HL-60/S4 (cell line): Measurements from ENCODE around the gene ADAM19.
"Not testable (repeated sequence)": the region's sequence is repeated elsewhere in the genome, so short reads cannot be mapped to it uniquely, and the experiment has no call there.

Source experiments
- in situ Hi-C: fragments of 300-500 bp; cut with MboI; formaldehyde crosslinking; loops from 2 replicates; pipeline ENCODE4 v1.14.3; 2022; ENCODE audit warnings: low sequenced_read_pairs

ADAM19 gene

GRCh38 chr5:157487358-157487757 lies 88.2 kb downstream of the ADAM19 start:
- in situ Hi-C loops: no loop called here

DNA sequence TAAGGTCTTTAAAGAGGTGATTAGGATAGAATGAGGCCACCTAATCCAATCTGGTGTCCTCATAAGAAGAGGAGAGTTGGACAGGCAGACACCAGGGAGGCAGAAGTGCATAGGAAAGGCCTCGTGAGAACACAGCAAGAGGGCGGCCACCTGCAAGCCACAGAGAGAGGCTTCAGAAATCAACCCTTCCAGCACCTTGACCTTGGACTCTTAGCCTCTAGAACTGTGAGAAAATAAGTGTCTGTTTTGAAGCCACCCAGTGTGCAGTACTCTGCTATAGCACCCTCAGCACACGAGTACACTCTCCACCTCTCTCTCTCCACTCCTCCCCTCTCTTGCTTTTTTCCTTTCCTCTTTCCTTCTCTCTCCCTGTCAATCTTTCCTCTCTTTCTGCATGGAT lies 88.7 kb downstream of the ADAM19 start:
- in situ Hi-C loops: no loop called here

DNA sequence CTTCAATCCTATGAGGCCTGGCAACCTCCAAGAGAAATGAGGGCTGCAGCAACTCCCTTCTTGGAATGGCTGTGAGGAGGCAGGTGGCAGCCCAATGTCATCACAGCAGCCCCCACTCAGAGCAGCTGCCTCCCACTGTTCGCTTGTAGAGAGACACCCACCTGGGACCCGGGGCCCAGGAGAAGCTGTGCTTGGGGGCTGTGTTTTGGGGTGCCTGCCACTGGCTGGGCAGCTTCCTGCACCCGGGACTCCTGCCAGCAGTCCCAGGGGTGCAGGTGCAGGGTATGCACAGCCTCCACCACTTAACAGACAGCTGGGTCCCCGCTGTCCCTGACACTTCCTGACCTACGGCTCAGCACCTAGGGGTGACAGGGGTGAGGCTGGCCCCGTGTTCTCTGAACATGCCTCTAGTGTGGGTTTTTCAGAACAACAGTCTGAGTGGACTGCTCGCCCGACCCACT lies 89.3 kb downstream of the ADAM19 start:
- in situ Hi-C loops: no loop called here

DNA sequence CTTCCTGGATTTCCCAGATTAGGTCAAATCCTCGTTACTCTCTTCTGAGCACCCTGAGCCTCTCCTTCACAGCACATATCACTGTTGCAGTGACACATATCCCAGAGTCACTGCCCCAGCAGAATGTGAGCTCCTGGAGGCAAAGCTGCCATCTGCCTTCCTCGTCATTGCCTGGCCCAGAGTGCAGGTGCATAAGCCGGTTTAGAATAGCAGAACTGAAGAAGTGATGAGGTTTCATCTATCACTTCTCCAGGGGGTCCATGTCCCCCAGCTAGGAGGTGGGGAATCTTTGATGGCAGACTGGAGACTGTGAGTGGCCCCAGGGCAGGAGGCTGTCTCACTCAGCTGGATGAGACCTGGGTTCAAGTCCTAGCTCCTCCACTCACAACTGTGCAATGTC lies 89.8 kb downstream of the ADAM19 start:
- in situ Hi-C loops: no loop called here

GRCh38 chr5:157485340-157485739 lies 90.2 kb downstream of the ADAM19 start:
- in situ Hi-C loops: no loop called here

DNA sequence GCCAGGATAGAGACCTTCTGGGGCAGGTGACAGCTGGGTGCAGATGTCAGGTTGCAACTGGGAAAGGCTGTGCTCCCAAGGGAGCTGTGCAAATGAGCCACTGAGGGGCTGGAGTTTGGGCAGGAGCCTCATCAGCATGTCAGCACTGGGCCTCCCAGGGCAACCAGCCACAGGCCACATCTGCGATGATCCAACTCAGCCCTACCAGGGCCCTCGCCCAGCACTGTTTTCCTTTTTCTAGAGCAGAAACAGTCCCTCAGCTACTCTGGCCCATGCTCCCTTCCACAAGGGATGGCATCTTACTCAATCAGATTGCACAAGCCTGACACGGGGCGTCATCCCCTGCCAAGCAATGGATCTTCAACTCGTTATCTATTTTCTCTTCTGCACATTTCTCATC lies 90.8 kb downstream of the ADAM19 start:
- in situ Hi-C loops: no loop called here

DNA sequence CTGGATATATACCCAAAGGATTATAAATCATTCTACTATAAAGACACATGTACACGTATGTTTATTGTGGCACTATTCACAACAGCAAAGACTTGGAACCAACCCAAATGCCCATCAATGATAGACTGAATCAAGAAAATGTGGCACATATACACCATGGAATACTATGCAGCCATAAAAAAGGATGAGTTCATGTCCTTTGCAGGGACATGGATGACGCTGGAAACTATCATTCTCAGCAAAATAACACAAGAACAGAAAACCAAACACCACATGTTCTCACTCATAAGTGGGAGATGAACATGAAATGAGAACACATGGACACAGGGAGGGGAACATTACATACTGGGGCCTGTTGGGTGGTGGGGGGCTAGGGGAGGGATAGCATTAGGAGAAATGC lies 92.9 kb downstream of the ADAM19 start:
- in situ Hi-C loops: not testable (repeated sequence)

GRCh38 chr5:157481666-157482065 lies 93.9 kb downstream of the ADAM19 start:
- in situ Hi-C loops: no loop called here

DNA sequence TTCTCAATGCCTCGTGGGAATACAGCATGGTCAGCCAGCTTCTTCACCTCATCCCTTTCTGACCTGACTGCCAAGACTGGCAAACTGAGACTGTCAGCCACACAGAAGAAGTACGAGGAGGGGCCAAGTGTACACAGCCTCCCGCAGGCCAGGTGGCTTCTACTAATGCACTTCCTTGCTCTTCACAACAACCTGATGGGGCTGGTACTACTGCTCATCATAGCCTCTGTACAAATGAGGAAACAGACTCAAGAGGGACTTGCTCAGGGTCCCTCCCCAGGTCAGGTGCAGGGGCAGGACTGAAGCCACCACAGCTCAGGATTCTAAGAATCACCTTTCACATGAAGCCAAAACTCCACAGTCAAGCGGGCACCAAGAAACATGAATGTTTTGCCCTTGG lies 94.3 kb downstream of the ADAM19 start:
- in situ Hi-C loops: no loop called here

DNA sequence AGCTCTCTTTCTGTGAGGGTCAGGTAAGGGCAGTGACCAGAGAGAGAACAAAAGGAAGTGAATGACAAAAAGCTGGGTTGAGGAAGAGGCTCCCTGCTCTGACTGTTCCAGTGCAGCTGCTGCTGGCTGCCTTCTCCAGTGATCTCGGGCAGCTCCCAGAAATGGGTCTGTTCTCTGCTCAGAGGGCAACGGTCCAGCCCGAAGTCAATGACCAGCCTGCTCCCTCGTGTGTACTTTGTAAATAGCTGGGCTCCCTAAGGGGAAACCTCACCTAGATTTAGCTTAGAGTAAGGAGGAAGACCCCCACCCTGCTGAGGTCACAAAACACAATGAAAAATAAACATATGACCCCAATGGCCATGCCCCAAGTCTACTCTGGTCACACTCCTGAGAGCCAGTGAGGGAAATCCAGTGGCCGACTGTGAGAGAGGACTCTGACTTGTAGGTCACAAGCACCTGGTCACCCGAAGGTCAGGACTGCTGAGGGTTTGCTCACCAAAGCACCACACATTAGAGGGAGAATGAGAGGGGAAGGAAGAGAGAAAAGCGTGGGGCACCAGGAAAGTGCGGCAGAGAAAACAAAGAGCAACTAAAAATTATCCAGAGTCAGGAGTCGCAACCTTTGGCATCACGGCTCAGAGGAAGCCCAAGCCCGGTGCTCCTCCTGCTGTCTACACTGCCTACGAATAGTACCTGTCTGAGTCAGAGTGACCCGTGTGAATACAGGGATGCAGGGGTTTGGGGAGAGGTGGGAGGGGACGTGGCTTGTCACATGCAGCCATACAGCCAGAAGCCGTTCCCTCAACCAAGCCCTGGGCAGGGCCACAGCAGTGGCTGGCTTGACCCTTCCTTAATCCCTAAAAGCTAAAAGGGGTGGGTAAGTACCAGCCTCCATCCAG lies 95.7 kb downstream of the ADAM19 start:
- in situ Hi-C loops: no loop called here

GRCh38 chr5:157479166-157479565 lies 96.4 kb downstream of the ADAM19 start:
- in situ Hi-C loops: no loop called here

GRCh38 chr5:157478726-157479125 lies 96.8 kb downstream of the ADAM19 start:
- in situ Hi-C loops: no loop called here

DNA sequence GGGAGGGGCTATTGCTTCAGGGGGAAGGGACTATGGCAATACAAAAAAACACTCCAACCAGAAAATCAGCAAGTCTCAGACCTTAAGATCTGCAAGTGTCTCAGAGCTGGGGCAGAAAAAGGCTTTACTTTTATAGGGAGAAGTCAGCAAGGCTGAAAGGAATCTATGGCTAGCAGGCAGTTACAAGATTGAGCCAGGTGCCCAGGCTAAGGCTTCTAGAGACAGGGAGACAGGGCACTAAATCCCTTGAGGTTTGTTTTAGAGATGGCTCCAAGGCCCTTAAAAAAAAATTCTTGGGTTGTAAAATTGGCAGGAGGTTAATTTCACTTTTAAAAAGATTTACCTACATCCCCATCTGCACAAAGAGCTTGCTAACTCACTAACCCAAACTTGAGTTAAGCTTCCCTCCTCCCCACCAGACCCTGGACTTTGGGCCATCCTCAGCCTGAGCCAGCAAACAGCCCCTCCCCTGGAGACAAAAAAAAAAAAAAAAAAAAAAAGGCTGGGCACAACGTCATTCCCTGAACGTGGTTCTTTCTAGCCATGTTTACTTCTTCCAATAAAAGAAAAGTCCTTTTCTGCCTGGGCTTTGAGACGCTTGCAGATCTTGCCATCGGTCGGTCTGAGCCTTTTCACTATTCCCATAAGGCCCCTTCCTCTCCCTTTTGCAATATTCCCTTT lies 97.6 kb downstream of the ADAM19 start:
- in situ Hi-C loops: no loop called here

- in situ Hi-C loops: no loop called here
Measured at GRCh38 chr5:157476702-157477408, 98.7 kb downstream of the ADAM19 start.

- in situ Hi-C loops: no loop called here
Measured at GRCh38 chr5:157475432-157475831, 100.1 kb downstream of the ADAM19 start.

DNA sequence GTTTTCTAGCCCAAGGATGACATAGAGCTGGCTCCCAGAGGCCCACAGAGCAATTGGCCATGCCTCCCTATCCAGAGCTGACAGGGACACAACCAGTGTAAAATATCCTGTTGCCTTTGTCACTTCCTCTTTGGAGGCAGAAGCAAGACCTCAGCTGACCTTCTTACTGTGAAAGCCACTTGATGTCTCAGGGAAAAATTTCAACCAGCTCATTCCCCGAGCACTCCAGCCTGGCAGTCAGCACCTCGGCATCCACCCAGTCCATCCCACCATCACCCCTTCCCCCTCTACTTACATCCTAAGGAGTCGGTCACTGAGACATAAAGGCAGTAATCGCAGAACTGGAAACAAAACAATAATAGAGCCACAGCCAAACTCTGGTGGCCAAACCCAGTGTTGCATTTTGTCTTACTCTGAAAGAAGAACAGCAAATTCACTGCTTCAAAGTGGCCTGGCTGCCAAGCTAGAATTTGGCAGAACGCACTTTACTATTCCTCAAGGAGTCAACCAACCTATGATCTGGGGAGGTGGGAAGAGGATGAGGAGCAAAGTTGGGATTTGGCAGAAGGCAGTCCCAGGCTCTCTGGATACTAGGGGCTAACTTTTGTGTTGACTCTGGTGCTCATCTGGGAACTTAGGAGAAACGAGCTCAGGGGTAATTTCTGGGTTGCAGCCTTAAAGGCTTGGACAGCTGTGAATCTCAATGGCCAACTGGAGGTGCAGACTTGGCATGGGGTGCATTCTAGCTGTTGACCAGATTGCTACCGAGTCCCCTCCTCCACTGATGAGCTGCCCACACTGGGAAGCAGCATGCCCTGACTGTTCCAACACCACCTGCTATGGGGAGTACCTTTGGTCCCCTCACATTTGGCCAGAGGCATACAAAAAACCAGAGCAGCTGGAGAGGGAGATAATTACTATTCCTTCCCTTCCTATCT lies 101.9 kb downstream of the ADAM19 start:
- in situ Hi-C loops: no loop called here

DNA sequence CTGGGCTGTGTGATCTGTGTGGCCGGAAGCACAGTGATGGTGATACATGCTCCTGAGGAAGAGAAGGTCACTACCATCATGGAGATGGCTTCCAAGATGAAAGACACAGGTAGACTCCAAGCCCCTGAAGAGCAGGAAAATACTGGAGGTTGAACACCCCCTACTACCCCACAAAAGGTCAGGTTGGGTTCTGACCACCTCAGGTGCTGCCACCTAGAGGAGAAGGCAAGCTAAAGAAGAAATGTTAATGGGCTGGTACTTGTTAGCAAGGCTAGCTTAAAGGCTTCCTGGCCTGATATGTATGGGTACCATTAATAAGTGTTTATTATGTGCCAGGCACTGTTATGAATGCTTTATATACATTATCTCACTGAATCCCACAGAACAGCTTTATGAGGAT lies 103.9 kb downstream of the ADAM19 start:
- in situ Hi-C loops: no loop called here

DNA sequence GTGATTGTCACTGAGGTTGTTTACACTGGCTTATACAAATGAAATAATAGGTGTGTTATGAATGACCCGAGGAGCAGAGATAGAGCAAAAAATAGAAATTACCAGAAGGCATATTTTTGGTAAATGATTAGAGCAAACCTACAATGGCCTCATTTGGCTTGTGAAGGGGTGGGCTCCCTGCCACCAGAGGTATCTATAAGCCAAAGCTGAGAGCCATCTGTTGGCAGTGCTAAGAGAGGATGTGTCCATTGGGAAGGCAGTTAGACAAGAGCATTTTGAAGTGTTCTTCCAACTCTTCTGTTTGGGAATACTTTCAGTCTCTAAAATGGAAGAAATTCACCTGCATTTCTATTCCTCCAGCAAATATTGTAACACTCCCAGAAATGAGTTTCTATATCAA lies 104.9 kb downstream of the ADAM19 start:
- in situ Hi-C loops: no loop called here

DNA sequence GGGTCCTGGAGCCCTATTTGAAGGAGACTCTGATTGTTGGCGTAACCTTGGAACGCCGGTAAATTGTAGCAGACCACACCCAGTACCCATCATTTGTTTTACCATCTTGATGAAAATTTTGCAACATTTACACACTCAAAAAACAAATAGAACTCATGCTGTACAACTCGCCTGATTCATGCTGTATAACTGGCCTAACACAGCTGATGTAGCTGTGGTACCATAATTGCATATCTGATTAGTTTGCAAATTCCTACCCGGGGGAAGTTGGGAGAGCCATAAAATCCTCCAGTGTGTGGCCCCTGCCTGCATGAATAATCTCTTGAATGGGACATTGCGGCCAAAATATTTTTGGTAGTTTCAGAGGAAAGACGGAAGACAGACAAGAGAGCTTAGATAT lies 105.9 kb downstream of the ADAM19 start:
- in situ Hi-C loops: no loop called here

GRCh38 chr5:157469073-157469472 lies 106.5 kb downstream of the ADAM19 start:
- in situ Hi-C loops: no loop called here
